Measurements from ENCODE around the gene BMP10. TPM values are rescaled to one million over a fixed set of nuclear protein-coding genes. Genes with fewer than 3 reads are reported as not detected.

Gene BMP10
- total RNA-seq, 4 donors from 2014 or later = not detected

DNA sequence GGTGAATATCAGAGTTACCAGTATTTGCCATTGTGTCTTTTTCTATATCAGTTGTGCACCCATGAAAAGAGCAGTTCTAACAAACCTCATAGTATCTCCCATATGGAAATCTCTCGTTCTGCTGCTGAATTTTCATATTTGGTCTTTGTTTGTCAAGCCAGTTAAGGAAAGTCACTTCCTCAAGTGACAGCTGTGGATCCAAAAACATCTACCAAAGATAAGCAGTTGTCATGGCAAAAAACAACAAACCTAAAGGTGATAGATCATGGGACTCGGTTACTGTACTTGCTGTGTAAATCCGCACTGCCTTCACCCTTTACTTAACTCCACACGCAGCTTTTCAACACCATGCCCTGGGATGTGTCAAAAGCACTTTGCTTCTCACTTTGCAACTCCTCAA lies 17.3 kb downstream of the BMP10 start:
- Histone ChIP-seq H3K9me3 (no peaks in the 10 kb centered on the region), H3K36me3 (no peaks in the 10 kb centered on the region), H3K4me3 (replicated peaks in 1 of 3) (no peak overlapping the region), H3K27ac (no peak overlapping the region), H3K4me1 (no peaks in the 10 kb centered on the region), H3K27me3 (no peaks in the 10 kb centered on the region)
- no peak for DNase-seq
- no peak for TF ChIP-seq POLR2A (IDR thresholded peaks at IDR 0.05)
- TF ChIP-seq, protein P1, sequence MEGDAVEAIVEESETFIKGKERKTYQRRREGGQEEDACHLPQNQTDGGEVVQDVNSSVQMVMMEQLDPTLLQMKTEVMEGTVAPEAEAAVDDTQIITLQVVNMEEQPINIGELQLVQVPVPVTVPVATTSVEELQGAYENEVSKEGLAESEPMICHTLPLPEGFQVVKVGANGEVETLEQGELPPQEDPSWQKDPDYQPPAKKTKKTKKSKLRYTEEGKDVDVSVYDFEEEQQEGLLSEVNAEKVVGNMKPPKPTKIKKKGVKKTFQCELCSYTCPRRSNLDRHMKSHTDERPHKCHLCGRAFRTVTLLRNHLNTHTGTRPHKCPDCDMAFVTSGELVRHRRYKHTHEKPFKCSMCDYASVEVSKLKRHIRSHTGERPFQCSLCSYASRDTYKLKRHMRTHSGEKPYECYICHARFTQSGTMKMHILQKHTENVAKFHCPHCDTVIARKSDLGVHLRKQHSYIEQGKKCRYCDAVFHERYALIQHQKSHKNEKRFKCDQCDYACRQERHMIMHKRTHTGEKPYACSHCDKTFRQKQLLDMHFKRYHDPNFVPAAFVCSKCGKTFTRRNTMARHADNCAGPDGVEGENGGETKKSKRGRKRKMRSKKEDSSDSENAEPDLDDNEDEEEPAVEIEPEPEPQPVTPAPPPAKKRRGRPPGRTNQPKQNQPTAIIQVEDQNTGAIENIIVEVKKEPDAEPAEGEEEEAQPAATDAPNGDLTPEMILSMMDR (IDR thresholded peaks at IDR 0.05) = no peak
- 82% methylated on average over 4 of the region's 4 CpGs for WGBS, 2 donors
- intact Hi-C loops (cut with DNase I) = no loop called here

DNA sequence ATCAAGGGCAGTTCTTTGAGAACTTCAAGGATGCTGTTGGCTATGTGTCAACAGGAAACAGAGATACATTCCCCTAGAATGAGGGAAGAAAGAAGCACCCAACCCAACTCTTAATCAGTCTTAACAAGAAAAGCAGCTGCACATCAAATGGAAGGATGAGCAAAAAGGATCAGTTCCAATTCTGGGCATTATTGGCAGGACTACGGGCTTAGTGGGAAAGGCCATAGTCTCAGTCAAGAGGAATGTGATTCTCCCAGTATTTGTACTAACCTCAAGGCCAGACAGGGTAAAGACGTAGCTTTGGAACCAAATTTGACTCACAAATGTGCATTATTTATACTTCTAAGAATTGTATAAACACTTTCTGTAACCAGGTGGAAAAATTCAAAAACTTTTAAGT lies 18.2 kb downstream of the BMP10 start:
- TF ChIP-seq, protein P1 (IDR thresholded peaks at IDR 0.05) = no peak
- TF ChIP-seq POLR2A (IDR thresholded peaks at IDR 0.05) = no peak
- no peak for DNase-seq
- no peaks in the 10 kb centered on the region for H3K9me3 ChIP-seq
- H3K27ac ChIP-seq = no peak overlapping the region
- no peaks in the 10 kb centered on the region for H3K4me1 ChIP-seq
- intact Hi-C loops (cut with DNase I) = no loop called here
- no peak overlapping the region for H3K4me3 ChIP-seq (replicated peaks in 1 of 3)
- H3K36me3 ChIP-seq = no peaks in the 10 kb centered on the region
- H3K27me3 ChIP-seq = no peaks in the 10 kb centered on the region
- WGBS, 2 donors = 87 to 94% methylated on average over 2 of the region's 2 CpGs

DNA sequence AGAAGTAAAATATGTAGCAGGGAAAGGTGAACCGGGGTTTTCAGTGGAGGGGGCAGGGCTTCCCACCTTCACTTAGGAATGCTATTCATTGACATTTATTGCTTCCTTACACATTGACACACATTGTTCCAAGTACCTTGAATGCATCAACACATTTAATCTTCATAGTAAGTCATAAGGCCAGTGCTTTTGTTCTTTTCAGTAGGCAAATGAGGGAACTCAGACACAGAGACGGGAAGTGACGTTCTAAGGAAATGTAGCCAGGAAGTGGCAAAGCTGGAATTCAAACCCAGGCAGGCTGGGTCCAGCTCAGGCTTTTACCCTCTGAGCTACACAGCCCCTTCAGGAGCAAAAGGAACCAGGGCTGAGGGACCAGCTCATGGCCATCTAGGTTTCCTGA lies 20.7 kb downstream of the BMP10 start:
- no peak for DNase-seq
- intact Hi-C loops (cut with DNase I) = no loop called here
- 87 to 90% methylated on average over 3 of the region's 3 CpGs for WGBS, 2 donors

GRCh38 chr2:68849579-68850030 lies 21.6 kb downstream of the BMP10 start:
- H3K9me3 ChIP-seq = no peaks in the 10 kb centered on the region
- 54 to 59% methylated on average over 4 of the region's 4 CpGs for WGBS, 2 donors
- H3K4me3 ChIP-seq (replicated peaks in 1 of 3) = no peak overlapping the region
- H3K4me1 ChIP-seq = no peaks in the 10 kb centered on the region
- H3K27ac ChIP-seq = no peak overlapping the region
- no peaks in the 10 kb centered on the region for H3K36me3 ChIP-seq
- intact Hi-C loops (cut with DNase I) = no loop called here
- DNase-seq = no peak
- H3K27me3 ChIP-seq = no peaks in the 10 kb centered on the region
- TF ChIP-seq POLR2A (IDR thresholded peaks at IDR 0.05) = no peak
- TF ChIP-seq, protein P1 (IDR thresholded peaks at IDR 0.05) = no peak

More for the DNA sequence above, 20.7 kb downstream of the BMP10 start:
- TF ChIP-seq, protein P1 (IDR thresholded peaks at IDR 0.05) = no peak
- TF ChIP-seq POLR2A (IDR thresholded peaks at IDR 0.05) = no peak
- Histone ChIP-seq H3K36me3 (no peaks in the 10 kb centered on the region), H3K27me3 (no peaks in the 10 kb centered on the region), H3K9me3 (no peaks in the 10 kb centered on the region), H3K27ac (no peak overlapping the region), H3K4me3 (replicated peaks in 1 of 3) (no peak overlapping the region), H3K4me1 (no peaks in the 10 kb centered on the region)

DNA sequence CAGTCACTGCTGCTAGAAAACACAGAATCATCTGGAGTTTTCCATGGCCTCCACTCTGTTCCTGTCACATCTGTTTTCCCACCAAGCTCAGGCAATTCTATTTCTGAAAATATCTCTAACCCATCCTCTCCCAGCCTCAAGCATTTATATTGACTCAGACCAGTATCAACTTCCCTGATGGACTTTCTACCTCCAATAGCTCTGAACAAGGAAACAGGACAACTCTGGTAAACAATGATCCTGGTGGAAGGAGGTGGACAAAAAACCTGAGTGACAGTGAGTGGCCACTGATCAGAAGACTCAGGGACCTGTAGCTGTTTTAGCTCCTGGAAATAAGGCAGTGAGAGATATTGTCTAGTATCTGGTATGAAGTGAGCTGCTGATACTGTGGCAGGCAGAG lies 23.4 kb downstream of the BMP10 start:
- Histone ChIP-seq H3K36me3 (no peaks in the 10 kb centered on the region), H3K27me3 (no peaks in the 10 kb centered on the region), H3K4me1 (no peaks in the 10 kb centered on the region), H3K4me3 (replicated peaks in 1 of 3) (no peak overlapping the region), H3K27ac (no peak overlapping the region), H3K9me3 (no peaks in the 10 kb centered on the region)
- no peak for TF ChIP-seq POLR2A (IDR thresholded peaks at IDR 0.05)
- TF ChIP-seq, protein P1 (IDR thresholded peaks at IDR 0.05) = no peak
- DNase-seq = no peak
- intact Hi-C loops (cut with DNase I) = no loop called here

Measured in thyroid gland (tissue), 4 donors.